WTC11 (cell line): ENCODE measurements around the gene SMARCA4. TPM values are rescaled to one million over a fixed set of nuclear protein-coding genes. Genes with fewer than 3 reads are reported as not detected.
A peak's percentile ranks its signal among the peaks of the same experiment; 100 is the strongest.

Experiments
- AFF4 ChIP-seq: sonication (generic); formaldehyde crosslinking; IDR thresholded peaks from 2 replicates; pipeline ENCODE4 v1.8.1; 2023; ENCODE audit warnings: mild to moderate bottlenecking, missing genetic modification reagents, borderline replicate concordance
- E2F1 ChIP-seq: sonication (generic); formaldehyde crosslinking; IDR thresholded peaks from 2 replicates; pipeline ENCODE4 v1.8.0; 2022; ENCODE audit warnings: mild to moderate bottlenecking, missing genetic modification reagents
- ESRRA ChIP-seq: sonication (generic); formaldehyde crosslinking; IDR thresholded peaks from 2 replicates; pipeline ENCODE4 v1.8.1; 2022; ENCODE audit warnings: mild to moderate bottlenecking, missing genetic modification reagents, borderline replicate concordance
- FOXK1 ChIP-seq: sonication (generic); formaldehyde crosslinking; IDR thresholded peaks from 2 replicates; pipeline ENCODE4 v1.8.0; 2022; ENCODE audit warnings: mild to moderate bottlenecking, moderate library complexity, missing genetic modification reagents
- FOXP1 ChIP-seq: sonication (generic); formaldehyde crosslinking; IDR thresholded peaks from 2 replicates; pipeline ENCODE4 v1.8.0; 2022; ENCODE audit warnings: missing genetic modification reagents, mild to moderate bottlenecking, moderate library complexity, borderline replicate concordance
- GRHL2 ChIP-seq: fragments of 250-450 bp; sonication (Bioruptor Pico); IDR thresholded peaks from 2 replicates; pipeline ENCODE4 v1.8.0; 2022; ENCODE audit warnings: mild to moderate bottlenecking, moderate library complexity; ENCODE audit not compliant: insufficient replicate concordance, severe bottlenecking
- HMGA2 ChIP-seq: fragments of 250-450 bp; sonication (Bioruptor Pico); IDR thresholded peaks from 2 replicates; pipeline ENCODE4 v1.4.0; 2021; ENCODE audit warnings: mild to moderate bottlenecking, moderate library complexity
- IRF2 ChIP-seq: sonication (generic); formaldehyde crosslinking; IDR thresholded peaks from 2 replicates; pipeline ENCODE4 v1.8.0; 2022; ENCODE audit warnings: low read depth, missing genetic modification reagents, borderline replicate concordance
- JAZF1 ChIP-seq: fragments of 250-450 bp; sonication (Bioruptor Pico); IDR thresholded peaks from 2 replicates; pipeline ENCODE4 v1.9.0; 2021; ENCODE audit warnings: moderate library complexity, mild to moderate bottlenecking, inconsistent platforms
- NR1H2 ChIP-seq: sonication (generic); formaldehyde crosslinking; IDR thresholded peaks from 2 replicates; pipeline ENCODE4 v1.9.0; 2021; ENCODE audit warnings: mild to moderate bottlenecking, moderate library complexity, missing genetic modification reagents
- NR2C2 ChIP-seq: sonication (generic); formaldehyde crosslinking; IDR thresholded peaks from 2 replicates; pipeline ENCODE4 v1.8.0; 2022; ENCODE audit warnings: mild to moderate bottlenecking, missing genetic modification reagents
- RORB ChIP-seq: fragments of 250-450 bp; sonication (Bioruptor Pico); IDR thresholded peaks from 2 replicates; pipeline ENCODE4 v1.9.0; 2021; ENCODE audit warnings: mild to moderate bottlenecking
- TEAD4 ChIP-seq: sonication (generic); formaldehyde crosslinking; IDR thresholded peaks from 2 replicates; pipeline ENCODE4 v1.8.0; 2022; ENCODE audit warnings: mild to moderate bottlenecking, missing genetic modification reagents
- TP53 ChIP-seq: sonication (generic); formaldehyde crosslinking; IDR thresholded peaks from 2 replicates; pipeline ENCODE4 v1.8.1; 2023; ENCODE audit warnings: mild to moderate bottlenecking, missing genetic modification reagents
- USF2 ChIP-seq: sonication (generic); formaldehyde crosslinking; IDR thresholded peaks from 2 replicates; pipeline ENCODE4 v1.8.1; 2023; ENCODE audit warnings: mild to moderate bottlenecking, missing genetic modification reagents, moderate library complexity
- ZNF219 ChIP-seq: sonication (generic); formaldehyde crosslinking; IDR thresholded peaks from 2 replicates; pipeline ENCODE4 v1.8.0; 2023; ENCODE audit warnings: missing genetic modification reagents, mild to moderate bottlenecking, borderline replicate concordance
- ZNF263 ChIP-seq: sonication (generic); formaldehyde crosslinking; IDR thresholded peaks from 2 replicates; pipeline ENCODE4 v1.8.1; 2022; ENCODE audit warnings: low read depth, mild to moderate bottlenecking, moderate library complexity, missing genetic modification reagents
- ZNF317 ChIP-seq: sonication (generic); formaldehyde crosslinking; IDR thresholded peaks from 2 replicates; pipeline ENCODE4 v1.8.1; 2023; ENCODE audit warnings: low read depth, mild to moderate bottlenecking, moderate library complexity, missing genetic modification reagents, borderline replicate concordance
- ZNF416 ChIP-seq: fragments of 250-450 bp; sonication (Bioruptor Pico); IDR thresholded peaks from 2 replicates; pipeline ENCODE4 v1.9.0; 2021; ENCODE audit warnings: mild to moderate bottlenecking, inconsistent platforms
- ZNF423 ChIP-seq: fragments of 250-450 bp; sonication (Bioruptor Pico); IDR thresholded peaks from 2 replicates; pipeline ENCODE4 v2.1.2; 2022; ENCODE audit warnings: mild to moderate bottlenecking, moderate library complexity
- ZNF671 ChIP-seq: fragments of 250-450 bp; sonication (Bioruptor Pico); IDR thresholded peaks from 2 replicates; pipeline ENCODE4 v1.8.0; 2021; ENCODE audit warnings: mild to moderate bottlenecking
- total RNA-seq: library from RNA; stranded (reverse); gene quantifications from 3 replicates; pipeline ENCODE4 v1.2.3, GENCODE V29; 2021
- TF ChIP-seq, protein P1 (sequence below): sonication (generic); formaldehyde crosslinking; IDR thresholded peaks from 2 replicates; pipeline ENCODE4 v1.8.0; 2022; ENCODE audit warnings: missing genetic modification reagents
- TF ChIP-seq, protein P2 (sequence below): fragments of 250-450 bp; sonication (Bioruptor Pico); IDR thresholded peaks from 2 replicates; pipeline ENCODE4 v1.9.0; 2021; ENCODE audit warnings: mild to moderate bottlenecking
- TF ChIP-seq, protein P3 (sequence below): sonication (generic); formaldehyde crosslinking; IDR thresholded peaks from 2 replicates; pipeline ENCODE4 v1.8.1; 2022; ENCODE audit warnings: mild to moderate bottlenecking, missing genetic modification reagents, moderate library complexity, borderline replicate concordance

SMARCA4 gene
- total RNA-seq, 1 experiment from 2014 or later: 295 TPM

DNA sequence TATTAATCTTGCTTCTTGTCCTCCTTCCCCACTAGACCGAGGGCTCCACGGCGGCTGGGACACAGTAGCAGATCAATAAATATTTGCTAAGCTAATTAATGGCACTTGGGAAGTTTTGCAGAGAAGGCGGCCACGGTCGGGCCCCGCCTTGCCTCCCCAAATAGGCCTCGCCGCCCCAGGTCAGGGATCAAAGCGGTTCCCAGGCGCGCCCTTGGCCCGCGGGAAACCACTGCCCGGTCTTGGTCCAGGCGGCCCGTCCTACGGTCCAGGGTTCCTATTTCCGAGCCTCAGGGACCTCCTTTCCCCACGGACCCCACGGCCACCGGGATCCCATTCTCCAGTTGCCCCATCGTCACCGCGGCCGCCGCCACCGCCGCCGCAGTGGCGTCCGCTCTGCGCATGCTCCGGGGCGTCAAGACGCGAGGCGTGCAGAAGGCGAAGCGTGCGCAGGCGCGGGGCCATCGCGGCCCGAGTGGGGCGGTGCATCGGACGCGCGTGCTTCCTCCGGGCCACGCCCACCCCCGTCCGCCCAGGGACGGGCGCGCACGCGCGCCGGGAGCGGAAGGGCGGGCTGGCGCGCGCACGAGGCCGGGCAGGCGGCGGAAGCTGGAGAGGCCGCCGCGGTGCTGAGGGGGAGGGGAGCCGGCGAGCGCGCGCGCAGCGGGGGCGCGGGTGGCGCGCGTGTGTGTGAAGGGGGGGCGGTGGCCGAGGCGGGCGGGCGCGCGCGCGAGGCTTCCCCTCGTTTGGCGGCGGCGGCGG, at the start of gene SMARCA4 (continued):
- TF ChIP-seq AFF4 (CRISPR knock-in tag) (no peak), ZNF416 (no peak), FOXK1 (CRISPR knock-in tag) (peak; percentile 95), HMGA2 (no peak), ZNF671 (CRISPR knock-in tag) (no peak), TEAD4 (CRISPR knock-in tag) (no peak), ZNF317 (CRISPR knock-in tag) (0 out of 2 replicates have a peak, but pooled peaks have one; percentile 26), IRF2 (no peak), ZNF263 (CRISPR knock-in tag) (peak; percentile 34; the same call in 1 of the 2 replicates), ESRRA (CRISPR knock-in tag) (no peak), JAZF1 (no peak), RORB (CRISPR knock-in tag) (no peak), GRHL2 (CRISPR knock-in tag) (no peak), ZNF219 (CRISPR knock-in tag) (no peak), ZNF423 (CRISPR knock-in tag) (peak; percentile 18; the same call in 1 of the 2 replicates), NR2C2 (CRISPR knock-in tag) (no peak), FOXP1 (CRISPR knock-in tag) (peak; percentile 96), NR1H2 (CRISPR knock-in tag) (no peak), TP53 (CRISPR knock-in tag) (no peak; the same call in 1 of the 2 replicates), USF2 (peak; percentile 65), E2F1 (no peak)
- TF ChIP-seq, protein P1, sequence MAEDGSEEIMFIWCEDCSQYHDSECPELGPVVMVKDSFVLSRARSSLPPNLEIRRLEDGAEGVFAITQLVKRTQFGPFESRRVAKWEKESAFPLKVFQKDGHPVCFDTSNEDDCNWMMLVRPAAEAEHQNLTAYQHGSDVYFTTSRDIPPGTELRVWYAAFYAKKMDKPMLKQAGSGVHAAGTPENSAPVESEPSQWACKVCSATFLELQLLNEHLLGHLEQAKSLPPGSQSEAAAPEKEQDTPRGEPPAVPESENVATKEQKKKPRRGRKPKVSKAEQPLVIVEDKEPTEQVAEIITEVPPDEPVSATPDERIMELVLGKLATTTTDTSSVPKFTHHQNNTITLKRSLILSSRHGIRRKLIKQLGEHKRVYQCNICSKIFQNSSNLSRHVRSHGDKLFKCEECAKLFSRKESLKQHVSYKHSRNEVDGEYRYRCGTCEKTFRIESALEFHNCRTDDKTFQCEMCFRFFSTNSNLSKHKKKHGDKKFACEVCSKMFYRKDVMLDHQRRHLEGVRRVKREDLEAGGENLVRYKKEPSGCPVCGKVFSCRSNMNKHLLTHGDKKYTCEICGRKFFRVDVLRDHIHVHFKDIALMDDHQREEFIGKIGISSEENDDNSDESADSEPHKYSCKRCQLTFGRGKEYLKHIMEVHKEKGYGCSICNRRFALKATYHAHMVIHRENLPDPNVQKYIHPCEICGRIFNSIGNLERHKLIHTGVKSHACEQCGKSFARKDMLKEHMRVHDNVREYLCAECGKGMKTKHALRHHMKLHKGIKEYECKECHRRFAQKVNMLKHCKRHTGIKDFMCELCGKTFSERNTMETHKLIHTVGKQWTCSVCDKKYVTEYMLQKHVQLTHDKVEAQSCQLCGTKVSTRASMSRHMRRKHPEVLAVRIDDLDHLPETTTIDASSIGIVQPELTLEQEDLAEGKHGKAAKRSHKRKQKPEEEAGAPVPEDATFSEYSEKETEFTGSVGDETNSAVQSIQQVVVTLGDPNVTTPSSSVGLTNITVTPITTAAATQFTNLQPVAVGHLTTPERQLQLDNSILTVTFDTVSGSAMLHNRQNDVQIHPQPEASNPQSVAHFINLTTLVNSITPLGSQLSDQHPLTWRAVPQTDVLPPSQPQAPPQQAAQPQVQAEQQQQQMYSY (CRISPR knock-in tag): no peak
- TF ChIP-seq, protein P2, sequence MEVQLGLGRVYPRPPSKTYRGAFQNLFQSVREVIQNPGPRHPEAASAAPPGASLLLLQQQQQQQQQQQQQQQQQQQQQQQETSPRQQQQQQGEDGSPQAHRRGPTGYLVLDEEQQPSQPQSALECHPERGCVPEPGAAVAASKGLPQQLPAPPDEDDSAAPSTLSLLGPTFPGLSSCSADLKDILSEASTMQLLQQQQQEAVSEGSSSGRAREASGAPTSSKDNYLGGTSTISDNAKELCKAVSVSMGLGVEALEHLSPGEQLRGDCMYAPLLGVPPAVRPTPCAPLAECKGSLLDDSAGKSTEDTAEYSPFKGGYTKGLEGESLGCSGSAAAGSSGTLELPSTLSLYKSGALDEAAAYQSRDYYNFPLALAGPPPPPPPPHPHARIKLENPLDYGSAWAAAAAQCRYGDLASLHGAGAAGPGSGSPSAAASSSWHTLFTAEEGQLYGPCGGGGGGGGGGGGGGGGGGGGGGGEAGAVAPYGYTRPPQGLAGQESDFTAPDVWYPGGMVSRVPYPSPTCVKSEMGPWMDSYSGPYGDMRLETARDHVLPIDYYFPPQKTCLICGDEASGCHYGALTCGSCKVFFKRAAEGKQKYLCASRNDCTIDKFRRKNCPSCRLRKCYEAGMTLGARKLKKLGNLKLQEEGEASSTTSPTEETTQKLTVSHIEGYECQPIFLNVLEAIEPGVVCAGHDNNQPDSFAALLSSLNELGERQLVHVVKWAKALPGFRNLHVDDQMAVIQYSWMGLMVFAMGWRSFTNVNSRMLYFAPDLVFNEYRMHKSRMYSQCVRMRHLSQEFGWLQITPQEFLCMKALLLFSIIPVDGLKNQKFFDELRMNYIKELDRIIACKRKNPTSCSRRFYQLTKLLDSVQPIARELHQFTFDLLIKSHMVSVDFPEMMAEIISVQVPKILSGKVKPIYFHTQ: no peak
- TF ChIP-seq, protein P3, sequence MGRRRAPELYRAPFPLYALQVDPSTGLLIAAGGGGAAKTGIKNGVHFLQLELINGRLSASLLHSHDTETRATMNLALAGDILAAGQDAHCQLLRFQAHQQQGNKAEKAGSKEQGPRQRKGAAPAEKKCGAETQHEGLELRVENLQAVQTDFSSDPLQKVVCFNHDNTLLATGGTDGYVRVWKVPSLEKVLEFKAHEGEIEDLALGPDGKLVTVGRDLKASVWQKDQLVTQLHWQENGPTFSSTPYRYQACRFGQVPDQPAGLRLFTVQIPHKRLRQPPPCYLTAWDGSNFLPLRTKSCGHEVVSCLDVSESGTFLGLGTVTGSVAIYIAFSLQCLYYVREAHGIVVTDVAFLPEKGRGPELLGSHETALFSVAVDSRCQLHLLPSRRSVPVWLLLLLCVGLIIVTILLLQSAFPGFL (CRISPR knock-in tag): no peak
